Esophagus squamous epithelium (tissue), 5 donors: ENCODE results near the gene IL27RA. TPM values are rescaled to one million over a fixed set of nuclear protein-coding genes. Genes with fewer than 3 reads are reported as not detected.

Experiments used
- DNase-seq: peaks from one replicate; lab custom pipeline; 2025; lab: John Stamatoyannopoulos, UW
- H3K27ac ChIP-seq, 4 donors: fragments of 200-600 bp; sonication (generic); one replicate each; pipeline ENCODE4 v1.5.1; 2016 to 2019; ENCODE audit warnings: mild to moderate bottlenecking in 1 of 4
- H3K27me3 ChIP-seq, 4 donors: fragments of 200-600 bp; sonication (generic); 1 replicate in 3 of 4; 2 replicates in 1 of 4; pipeline versions ENCODE4 v1.5.1 to v1.6.0; 2017 to 2021; ENCODE audit warnings: antibody characterized with exemption in 1 of 4
- H3K36me3 ChIP-seq, 3 donors: fragments of 200-600 bp; sonication (generic); one replicate each; pipeline ENCODE4 v1.5.1; 2016 to 2019
- H3K4me1 ChIP-seq, 3 donors: fragments of 200-600 bp; sonication (generic); one replicate each; pipeline ENCODE4 v1.5.1; 2017 to 2019
- H3K4me3 ChIP-seq, 4 donors: fragments of 200-600 bp; sonication (generic); 1 replicate in 3 of 4; 2 replicates in 1 of 4; pipeline ENCODE4 v1.5.1; 2016 to 2019; ENCODE audit warnings: mild to moderate bottlenecking in 2 of 4, moderate library complexity in 1 of 4
- H3K9me3 ChIP-seq, 3 donors: fragments of 200-600 bp; sonication (generic); one replicate each; pipeline ENCODE4 v1.5.1; 2016 to 2019
- POLR2A ChIP-seq, 4 donors: fragments of 450-650 bp; IDR thresholded peaks; one replicate each; pipeline ENCODE4 v1.6.1; 2017; ENCODE audit warnings: antibody characterized with exemption in 4 of 4, mild to moderate bottlenecking in 4 of 4, moderate library complexity in 3 of 4
- WGBS, 2 donors: methylation state at CpG; one replicate each; pipeline ENCODE4 v1.1.5; 2018; 5-methylcytosine and 5-hydroxymethylcytosine counted together
- intact Hi-C: fragments of 100-400 bp; cut with DNase I; formaldehyde crosslinking; loops from one replicate; pipeline ENCODE4 v1.15.0; 2022
- total RNA-seq, 4 donors: library from RNA; depleted of rRNA; stranded (reverse); fragments of >200 nt; gene quantifications; one replicate each; pipeline ENCODE4 v1.1.0, GENCODE V29; 2016
- TF ChIP-seq, protein P1 (sequence below), 6 experiments: fragments of 450-650 bp in 4 of 6; fragments of 200-600 bp in 2 of 6; sonication (generic) in 2 of 6; IDR thresholded peaks; one replicate each; pipeline ENCODE4 v1.5.1; 2016 to 2019; ENCODE audit warnings: antibody characterized with exemption in 6 of 6, mild to moderate bottlenecking in 4 of 6, moderate library complexity in 4 of 6
- donor health status: DM: yes; HTN: yes; CAD: no.

IL27RA gene
- total RNA-seq, 4 donors from 2014 or later = 0.83 to 4.9 (median 2.1) TPM

DNA sequence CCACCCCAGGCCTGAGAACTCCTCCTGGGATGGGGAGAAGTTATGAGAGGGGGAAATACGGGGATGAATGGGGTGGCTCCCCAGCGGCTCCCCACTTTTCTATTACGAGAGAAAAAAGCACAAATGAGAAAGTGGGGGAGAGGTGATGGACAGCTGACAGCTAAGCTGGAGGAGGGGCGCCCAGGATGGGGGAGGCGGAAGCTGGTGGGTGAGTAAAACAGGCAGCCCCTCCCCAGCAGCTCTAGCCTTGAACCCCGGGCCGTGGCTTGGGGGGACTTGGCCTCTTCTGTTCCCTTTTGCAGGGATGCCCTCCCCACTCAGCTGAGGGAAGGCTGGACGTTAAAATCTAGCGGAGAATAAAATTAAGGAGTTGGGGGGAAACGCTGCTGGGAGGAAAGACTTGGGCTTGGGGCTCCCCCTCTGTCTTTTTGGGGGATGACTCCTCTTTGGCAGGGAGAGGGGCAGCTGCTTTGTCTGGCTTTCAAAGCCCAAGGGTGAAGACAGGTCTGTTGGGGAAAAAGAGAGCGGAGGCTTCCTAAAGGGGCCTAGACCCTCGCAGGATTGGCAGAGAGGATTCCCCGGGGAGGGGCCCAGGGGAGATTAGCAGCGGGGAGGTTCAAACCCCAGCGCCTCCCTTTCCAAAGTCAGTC, 60.4 kb downstream of the IL27RA start:
- H3K36me3 ChIP-seq = peaks cover 5 to 29% (median 8%) of the 10 kb centered on the region in 3 donors
- no peak for DNase-seq
- WGBS, 2 donors = 12 to 15% methylated on average over 14 of the region's 15 CpGs
- peak overlapping the region; percentile 64 to 98 (median 84) for H3K4me3 ChIP-seq
- no peaks in the 10 kb centered on the region for H3K27me3 ChIP-seq
- peak overlapping the region; percentile 88 to 98 (median 92) for H3K27ac ChIP-seq
- TF ChIP-seq POLR2A (IDR thresholded peaks at IDR 0.05) = no peak
- TF ChIP-seq, protein P1, sequence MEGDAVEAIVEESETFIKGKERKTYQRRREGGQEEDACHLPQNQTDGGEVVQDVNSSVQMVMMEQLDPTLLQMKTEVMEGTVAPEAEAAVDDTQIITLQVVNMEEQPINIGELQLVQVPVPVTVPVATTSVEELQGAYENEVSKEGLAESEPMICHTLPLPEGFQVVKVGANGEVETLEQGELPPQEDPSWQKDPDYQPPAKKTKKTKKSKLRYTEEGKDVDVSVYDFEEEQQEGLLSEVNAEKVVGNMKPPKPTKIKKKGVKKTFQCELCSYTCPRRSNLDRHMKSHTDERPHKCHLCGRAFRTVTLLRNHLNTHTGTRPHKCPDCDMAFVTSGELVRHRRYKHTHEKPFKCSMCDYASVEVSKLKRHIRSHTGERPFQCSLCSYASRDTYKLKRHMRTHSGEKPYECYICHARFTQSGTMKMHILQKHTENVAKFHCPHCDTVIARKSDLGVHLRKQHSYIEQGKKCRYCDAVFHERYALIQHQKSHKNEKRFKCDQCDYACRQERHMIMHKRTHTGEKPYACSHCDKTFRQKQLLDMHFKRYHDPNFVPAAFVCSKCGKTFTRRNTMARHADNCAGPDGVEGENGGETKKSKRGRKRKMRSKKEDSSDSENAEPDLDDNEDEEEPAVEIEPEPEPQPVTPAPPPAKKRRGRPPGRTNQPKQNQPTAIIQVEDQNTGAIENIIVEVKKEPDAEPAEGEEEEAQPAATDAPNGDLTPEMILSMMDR (IDR thresholded peaks at IDR 0.05) = no peak
- intact Hi-C loops = no loop called here
- H3K9me3 ChIP-seq = peaks cover 0 to 12% (median 5%) of the 10 kb centered on the region in 3 donors
- H3K4me1 ChIP-seq = peaks cover 10 to 24% (median 11%) of the 10 kb centered on the region in 3 donors

DNA sequence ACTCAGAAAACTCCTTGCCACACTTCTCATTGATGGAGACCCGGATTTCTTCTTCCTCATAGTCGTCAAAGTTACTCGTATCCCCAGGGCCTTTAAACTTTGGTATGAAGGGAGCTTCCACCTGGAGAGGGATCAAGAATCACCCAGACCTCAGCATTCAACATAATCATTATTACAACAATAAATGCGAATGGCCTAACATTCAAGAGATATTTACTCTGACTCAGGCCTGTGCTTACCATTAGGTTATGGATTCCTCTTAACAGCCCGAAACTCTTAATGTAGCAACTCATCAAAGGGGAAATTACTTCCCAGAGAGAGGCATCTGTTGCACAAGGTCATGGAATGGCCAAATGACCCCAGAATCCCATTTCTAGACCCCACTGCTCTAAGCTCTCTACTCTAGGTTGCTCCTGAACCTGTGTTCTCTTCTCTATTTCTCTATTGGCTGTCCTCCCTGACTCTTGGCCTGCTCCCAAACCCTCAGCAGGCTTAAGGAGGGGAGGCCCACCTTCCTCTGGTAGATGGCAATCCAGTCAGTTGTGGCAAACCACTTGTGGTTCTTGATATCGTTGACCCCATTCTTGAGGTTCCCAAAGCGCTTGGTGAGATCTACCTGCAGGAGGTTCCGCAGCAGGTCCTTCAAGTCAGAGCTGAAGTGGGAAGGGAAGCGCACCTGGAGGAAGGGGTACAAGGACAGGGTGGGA, 61.7 kb downstream of the IL27RA start:
- 92 to 98% methylated on average over 7 to 8 of the region's 9 CpGs for WGBS, 2 donors
- intact Hi-C loops = no loop called here
- Histone ChIP-seq H3K36me3 (peaks cover 2 to 30% (median 9%) of the 10 kb centered on the region in 3 donors), H3K27ac (no peak overlapping the region), H3K4me3 (no peak overlapping the region), H3K27me3 (no peaks in the 10 kb centered on the region), H3K9me3 (peaks cover 0 to 12% (median 5%) of the 10 kb centered on the region in 3 donors), H3K4me1 (peaks cover 10 to 24% (median 11%) of the 10 kb centered on the region in 3 donors)
- no peak for TF ChIP-seq POLR2A (IDR thresholded peaks at IDR 0.05)
- TF ChIP-seq, protein P1 (IDR thresholded peaks at IDR 0.05) = no peak
- DNase-seq = no peak

DNA sequence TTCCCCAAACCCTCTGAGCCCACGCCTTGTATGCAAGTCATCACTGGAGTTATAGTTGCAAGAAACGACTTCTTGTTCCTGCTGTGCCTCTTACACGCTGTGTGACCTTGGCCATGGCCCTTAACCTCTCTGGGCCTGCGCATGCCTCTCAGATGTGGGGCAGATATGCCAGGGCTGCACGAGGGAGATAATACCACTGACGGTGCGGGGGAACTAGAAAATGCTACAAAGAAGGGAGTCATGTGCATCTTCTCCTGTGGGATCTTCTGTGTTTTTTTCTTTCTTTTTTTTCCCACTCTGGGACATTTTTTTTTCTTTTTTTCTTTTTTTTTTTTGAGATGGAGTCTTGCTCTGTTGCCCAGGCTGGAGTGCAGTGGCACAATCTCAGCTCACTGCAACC, 63.3 kb downstream of the IL27RA start:
- intact Hi-C loops = no loop called here
- Histone ChIP-seq H3K4me1 (peaks cover 5 to 13% (median 6%) of the 10 kb centered on the region in 3 donors), H3K9me3 (peaks cover 0 to 12% (median 5%) of the 10 kb centered on the region in 3 donors), H3K4me3 (no peak overlapping the region), H3K36me3 (peaks cover 0 to 36% (median 9%) of the 10 kb centered on the region in 3 donors), H3K27me3 (no peaks in the 10 kb centered on the region), H3K27ac (no peak overlapping the region)
- 81 to 86% methylated on average over 7 of the region's 7 CpGs for WGBS, 2 donors
- DNase-seq = no peak
- TF ChIP-seq, protein P1 (IDR thresholded peaks at IDR 0.05) = no peak
- no peak for TF ChIP-seq POLR2A (IDR thresholded peaks at IDR 0.05)

DNA sequence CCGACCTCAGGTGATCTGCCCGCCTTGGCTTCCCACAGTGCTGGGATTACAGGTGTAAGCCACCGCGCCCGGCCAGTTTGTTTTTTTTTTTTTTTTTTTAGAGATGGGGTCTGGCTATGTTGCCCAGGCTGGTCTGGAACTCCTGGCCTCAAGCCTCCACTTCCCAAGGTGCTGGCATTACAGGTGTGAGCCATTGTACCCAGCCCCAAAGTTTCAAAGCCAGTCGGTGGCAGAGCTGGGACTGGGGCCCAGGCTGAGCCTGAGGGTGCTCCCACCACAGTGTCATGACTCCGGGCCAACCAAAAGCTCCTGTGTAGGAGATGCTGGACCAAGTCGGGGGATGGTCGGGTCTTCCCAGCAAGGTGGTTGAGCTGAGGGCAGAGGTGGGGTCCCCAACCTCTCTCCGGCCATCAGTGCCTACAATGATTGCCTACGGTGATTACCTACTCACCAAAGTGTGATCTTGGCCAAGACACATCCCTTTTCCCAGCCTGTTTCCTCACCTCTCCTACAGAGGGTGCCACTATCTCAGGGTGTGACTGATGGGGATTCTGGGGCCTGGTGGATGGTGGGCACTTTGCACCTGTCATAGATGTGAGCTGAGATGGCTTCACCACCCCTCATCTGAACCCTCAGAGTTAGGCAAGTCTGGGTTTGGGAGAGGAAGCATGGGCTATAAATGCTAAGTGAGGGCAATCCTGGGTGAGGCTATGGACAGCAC, 64.9 kb downstream of the IL27RA start:
- WGBS, 2 donors = 93 to 98% methylated on average over 5 to 10 of the region's 11 CpGs
- Histone ChIP-seq H3K4me1 (peaks cover 5 to 10% (median 6%) of the 10 kb centered on the region in 3 donors), H3K27me3 (no peaks in the 10 kb centered on the region), H3K27ac (no peak overlapping the region), H3K9me3 (peaks cover 0 to 12% (median 5%) of the 10 kb centered on the region in 3 donors), H3K36me3 (peaks cover 4 to 52% (median 16%) of the 10 kb centered on the region in 3 donors), H3K4me3 (no peak overlapping the region)
- no peak for DNase-seq
- TF ChIP-seq POLR2A (IDR thresholded peaks at IDR 0.05) = no peak
- TF ChIP-seq, protein P1 (IDR thresholded peaks at IDR 0.05) = no peak
- intact Hi-C loops = no loop called here
